ENCODE measurements around the gene SUSD1. TPM values are rescaled to one million over a fixed set of nuclear protein-coding genes. Genes with fewer than 3 reads are reported as not detected.

Gene SUSD1
- total RNA-seq, 1 experiment from 2014 or later: 7.9 TPM

GRCh38 chr9:112021742-112022141 lies 153.4 kb downstream of the SUSD1 start:
- Histone ChIP-seq H4K20me1 (ENCODE audit: insufficient read depth) (no peaks in the 10 kb centered on the region), H3K79me2 (ENCODE audit: insufficient read depth, low read length) (no peaks in the 10 kb centered on the region), H2AFZ (ENCODE audit: low read depth, low read length, poor library complexity, severe bottlenecking) (peak overlapping the region; percentile 86), H3K4me3 (replicated peaks in 1 of 2; ENCODE audit: low read depth in 1 of 2, low read length in 2 of 2) (peak overlapping the region in 1 of 2 experiments; percentile 16; a peak in 1 of 4 replicates), H3K9me2 (ENCODE audit: insufficient read depth) (no peaks in the 10 kb centered on the region), H3K4me2 (ENCODE audit: low read length) (peak overlapping the region; percentile 53), H3K9me3 (ENCODE audit: control insufficient read depth in 1 of 2, insufficient read depth in 1 of 2, low read depth in 1 of 2, low read length in 2 of 2) (no peaks in the 10 kb centered on the region), H3K4me1 (ENCODE audit: control insufficient read depth in 1 of 2, insufficient read depth in 2 of 2, low read length in 2 of 2) (peaks cover 14 to 49% of the 10 kb centered on the region in 2 experiments), H3K27me3 (ENCODE audit: insufficient read depth, low read length) (no peaks in the 10 kb centered on the region), H3K27ac (ENCODE audit: low read depth, low read length) (peak overlapping the region; percentile 56; the same call in 1 of the 2 replicates), H3K9ac (ENCODE audit: low read length) (peak overlapping the region; percentile 57), H3K36me3 (ENCODE audit: control insufficient read depth in 1 of 2, insufficient read depth in 2 of 2, low read length in 2 of 2) (no peaks in the 10 kb centered on the region)
- POLR2A ChIA-PET: interaction anchor here (0.9 to 1.7 kb wide), 2 partner anchors 10 to 44 kb away, joined by 3 to 11 read pairs; no protein-coding TSS in a partner anchor
- ATAC-seq (peak; percentile 52), DNase-seq (ENCODE audit: low read depth, low spot score) (no peak)
- RAD21 ChIA-PET (ENCODE audit: low non-redundant PET in 1 of 2, low total read pairs in 2 of 2, uncharacterized antibody in 2 of 2, unreplicated experiment in 2 of 2): interaction anchor here in 1 of 2 experiments (0.9 kb wide), 1 partner anchor 48 kb away, joined by 3 read pairs; no protein-coding TSS in a partner anchor
- CTCF ChIA-PET: no interaction called here
- intact Hi-C loops (cut with micrococcal nuclease): no loop called here
- TF ChIP-seq CBX3 (IDR thresholded peaks at IDR 0.05; ENCODE audit: low read depth): no peak
- TF ChIP-seq CEBPB (IDR thresholded peaks at IDR 0.05; ENCODE audit: low read depth): no peak
- no peak for TF ChIP-seq JUND (IDR thresholded peaks at IDR 0.05)
- no peak for TF ChIP-seq ZFX (IDR thresholded peaks at IDR 0.05)
- no peak for TF ChIP-seq RAD21 (IDR thresholded peaks at IDR 0.05; ENCODE audit: low read depth)
- TF ChIP-seq YY1 (IDR thresholded peaks at IDR 0.05; ENCODE audit: extremely low read depth, insufficient replicate concordance, low read depth, low read length): no peak
- no peak for TF ChIP-seq SIN3A (IDR thresholded peaks at IDR 0.05; ENCODE audit: low read depth)
- TF ChIP-seq ZNF274 (IDR thresholded peaks at IDR 0.05; ENCODE audit: low read depth, low read length): no peak
- no peak for TF ChIP-seq POLR2AphosphoS5 (IDR thresholded peaks at IDR 0.05; ENCODE audit: low read depth, low read length)
- no peak for TF ChIP-seq EZH2phosphoT487 (IDR thresholded peaks at IDR 0.05; ENCODE audit: borderline replicate concordance)
- no TSS peak for BruUV-seq (replicated peaks)

Data from HCT116 (cell line).